Measurements from ENCODE around the gene EIF1. TPM values are rescaled to one million over a fixed set of nuclear protein-coding genes. Genes with fewer than 3 reads are reported as not detected.
A peak's percentile ranks its signal among the peaks of the same experiment; 100 is the strongest.

Gene EIF1
- total and polyA plus RNA-seq, 2 experiments from 2014 or later: 180 to 989 TPM

GRCh38 chr17:41665566-41666236 is 23.0 kb upstream of the EIF1 start:
- no peaks in the 10 kb centered on the region for H4K20me1 ChIP-seq (ENCODE audit: insufficient read depth, poor library complexity, severe bottlenecking)
- H3K36me3 ChIP-seq (replicated peaks; ENCODE audit: insufficient read depth, low read depth): no peaks in the 10 kb centered on the region
- 15% methylated on average over 34 of the region's 39 CpGs for WGBS (ENCODE audit: low lambda C conversion rate, missing lambda C conversion rate)
- H3K9me3 ChIP-seq (ENCODE audit: low read depth): no peaks in the 10 kb centered on the region
- DNase-seq (ENCODE audit: low spot score): peak; percentile 95
- H3K27ac ChIP-seq: peak overlapping the region; percentile 94
- H3K9me2 ChIP-seq (replicated peaks; ENCODE audit: insufficient read depth): no peaks in the 10 kb centered on the region
- peak overlapping the region; percentile 92 for H2AFZ ChIP-seq
- peak overlapping the region; percentile 37 for H3K4me3 ChIP-seq
- H3K79me2 ChIP-seq: no peaks in the 10 kb centered on the region
- peak overlapping the region; percentile 96 for H3K4me2 ChIP-seq
- H3K27me3 ChIP-seq: no peaks in the 10 kb centered on the region
- peaks cover 19% of the 10 kb centered on the region for H3K4me1 ChIP-seq (ENCODE audit: insufficient read depth)
- TF ChIP-seq EZH2 (IDR thresholded peaks at IDR 0.05; ENCODE audit: borderline replicate concordance) (no peak), CTCF (IDR thresholded peaks at IDR 0.05; ENCODE audit: poor library complexity) (peak; percentile 95)

GRCh38 chr17:41666237-41666641 is 22.4 kb upstream of the EIF1 start:
- no peaks in the 10 kb centered on the region for H3K9me3 ChIP-seq (ENCODE audit: low read depth)
- H3K36me3 ChIP-seq (replicated peaks; ENCODE audit: insufficient read depth, low read depth): no peaks in the 10 kb centered on the region
- no peaks in the 10 kb centered on the region for H4K20me1 ChIP-seq (ENCODE audit: insufficient read depth, poor library complexity, severe bottlenecking)
- H3K4me2 ChIP-seq: peak overlapping the region; percentile 96
- no peak for TF ChIP-seq EZH2phosphoT487 (IDR thresholded peaks at IDR 0.05; ENCODE audit: low read depth, severe bottlenecking, unreplicated experiment)
- TF ChIP-seq EZH2 (IDR thresholded peaks at IDR 0.05; ENCODE audit: borderline replicate concordance): no peak
- no peak for TF ChIP-seq CTCF (IDR thresholded peaks at IDR 0.05; ENCODE audit: poor library complexity)
- H3K4me1 ChIP-seq (ENCODE audit: insufficient read depth): peaks cover 19% of the 10 kb centered on the region
- H3K79me2 ChIP-seq: no peaks in the 10 kb centered on the region
- H3K27ac ChIP-seq: peak overlapping the region; percentile 94
- no peaks in the 10 kb centered on the region for H3K9me2 ChIP-seq (replicated peaks; ENCODE audit: insufficient read depth)
- H2AFZ ChIP-seq: peak overlapping the region; percentile 82
- no peaks in the 10 kb centered on the region for H3K27me3 ChIP-seq
- WGBS (ENCODE audit: low lambda C conversion rate, missing lambda C conversion rate): 10% methylated on average over 10 of the region's 11 CpGs
- peak; percentile 75 for DNase-seq (ENCODE audit: low spot score)
- peak overlapping the region; percentile 25 for H3K4me3 ChIP-seq

GRCh38 chr17:41666708-41667279 is 21.9 kb upstream of the EIF1 start:
- TF ChIP-seq EZH2phosphoT487 (IDR thresholded peaks at IDR 0.05; ENCODE audit: low read depth, severe bottlenecking, unreplicated experiment): no peak
- TF ChIP-seq CTCF (IDR thresholded peaks at IDR 0.05; ENCODE audit: poor library complexity): peak; percentile 97
- Histone ChIP-seq H3K4me2 (peak overlapping the region; percentile 96), H3K4me3 (peak overlapping the region; percentile 38), H3K27me3 (no peaks in the 10 kb centered on the region), H3K36me3 (replicated peaks; ENCODE audit: insufficient read depth, low read depth) (no peaks in the 10 kb centered on the region), H2AFZ (peak overlapping the region; percentile 82), H3K27ac (peak overlapping the region; percentile 94), H3K79me2 (no peaks in the 10 kb centered on the region), H3K9me3 (ENCODE audit: low read depth) (no peaks in the 10 kb centered on the region), H3K4me1 (ENCODE audit: insufficient read depth) (peaks cover 19% of the 10 kb centered on the region), H4K20me1 (ENCODE audit: insufficient read depth, poor library complexity, severe bottlenecking) (no peaks in the 10 kb centered on the region), H3K9me2 (replicated peaks; ENCODE audit: insufficient read depth) (no peaks in the 10 kb centered on the region)
- peak; percentile 89 for DNase-seq (ENCODE audit: low spot score)
- WGBS (ENCODE audit: low lambda C conversion rate, missing lambda C conversion rate): 2% methylated on average over 17 of the region's 23 CpGs
